GM12878 (cell line): Measurements from ENCODE around the gene ZNF335. TPM values are rescaled to one million over a fixed set of nuclear protein-coding genes. Genes with fewer than 3 reads are reported as not detected.

Experiments
- BCL11A ChIP-seq: IDR thresholded peaks from 2 replicates; pipeline ENCODE4 v1.6.1; 2011; ENCODE audit warnings: low read depth, low read length
- BCL3 ChIP-seq: IDR thresholded peaks from 2 replicates; pipeline ENCODE4 v1.6.1; 2011; ENCODE audit warnings: borderline replicate concordance, low read depth, mild to moderate bottlenecking, moderate library complexity, low read length; ENCODE audit not compliant: insufficient read depth, poor library complexity, severe bottlenecking
- CHD2 ChIP-seq: IDR thresholded peaks from 2 replicates; pipeline ENCODE4 v1.6.1; 2011; ENCODE audit warnings: low read depth, low read length, improper control_type of control experiment, borderline replicate concordance
- EP300 ChIP-seq, 2 experiments: fragments of 150-350 bp in 1 of 2; IDR thresholded peaks; 2 replicates each; pipeline ENCODE4 v1.6.1; 2011 to 2012; ENCODE audit warnings: low read depth in 2 of 2, low read length in 2 of 2, borderline replicate concordance in 1 of 2, improper control_type of control experiment in 1 of 2, inconsistent platforms in 1 of 2; ENCODE audit not compliant: control insufficient read depth in 1 of 2
- ESRRA ChIP-seq: IDR thresholded peaks from 2 replicates; pipeline ENCODE4 v1.6.1; 2012; ENCODE audit warnings: mild to moderate bottlenecking, low read length, improper control_type of control experiment
- ETV6 ChIP-seq, 2 experiments: fragments of 450-650 bp in 1 of 2; IDR thresholded peaks in 1 of 2; conservative IDR thresholded peaks in 1 of 2; 2 replicates each; pipeline ENCODE4 v1.6.1; 2014; ENCODE audit warnings: antibody characterized with exemption in 1 of 2, borderline replicate concordance in 1 of 2, low read depth in 1 of 2, mild to moderate bottlenecking in 1 of 2, moderate library complexity in 1 of 2
- EZH2 ChIP-seq: IDR thresholded peaks from 2 replicates; pipeline ENCODE4 v1.6.1; 2012; ENCODE audit warnings: low read depth, mild to moderate bottlenecking, control low read depth, inconsistent platforms, low read length, borderline replicate concordance; ENCODE audit not compliant: control insufficient read depth
- FOXM1 ChIP-seq: IDR thresholded peaks from 2 replicates; pipeline ENCODE4 v1.6.1; 2012; ENCODE audit warnings: low read depth, mild to moderate bottlenecking, inconsistent platforms, low read length, moderate library complexity
- GATAD2B ChIP-seq: fragments of 450-650 bp; conservative IDR thresholded peaks from 2 replicates; pipeline ENCODE4 v1.6.1; 2017; ENCODE audit warnings: low read depth, mild to moderate bottlenecking, moderate library complexity
- HDAC2 ChIP-seq: fragments of 200-600 bp; sonication (generic); IDR thresholded peaks from 2 replicates; pipeline ENCODE4 v1.6.1; 2017
- IRF4 ChIP-seq: IDR thresholded peaks from 2 replicates; pipeline ENCODE4 v1.6.1; 2011; ENCODE audit warnings: low read depth, low read length
- KDM1A ChIP-seq: fragments of 200-600 bp; sonication (generic); IDR thresholded peaks from 2 replicates; pipeline ENCODE4 v1.6.1; 2016; ENCODE audit warnings: borderline replicate concordance
- MEF2A ChIP-seq: IDR thresholded peaks from 2 replicates; pipeline ENCODE4 v1.6.1; 2011; ENCODE audit warnings: low read depth, mild to moderate bottlenecking, low read length, moderate library complexity; ENCODE audit not compliant: insufficient read depth
- NBN ChIP-seq: fragments of 450-650 bp; IDR thresholded peaks from 2 replicates; pipeline ENCODE4 v1.6.1; 2016
- NFYB ChIP-seq: IDR thresholded peaks from 2 replicates; pipeline ENCODE4 v1.6.1; 2011; ENCODE audit warnings: low read depth, mild to moderate bottlenecking, low read length, improper control_type of control experiment, moderate library complexity; ENCODE audit not compliant: insufficient read depth
- NRF1 ChIP-seq: conservative IDR thresholded peaks from 2 replicates; pipeline ENCODE4 v1.6.1; 2011; ENCODE audit warnings: mild to moderate bottlenecking, low read depth, low read length, improper control_type of control experiment
- RBBP5 ChIP-seq: fragments of 200-600 bp; sonication (generic); conservative IDR thresholded peaks from 2 replicates; pipeline ENCODE4 v1.6.1; 2016
- RELA ChIP-seq: fragments of 450-650 bp; IDR thresholded peaks from 2 replicates; pipeline ENCODE4 v1.8.0; 2014; ENCODE audit warnings: borderline replicate concordance; ENCODE audit not compliant: partially characterized antibody
- SMAD5 ChIP-seq: IDR thresholded peaks from 2 replicates; pipeline ENCODE4 v1.6.1; 2016; ENCODE audit warnings: antibody characterized with exemption, low read depth
- SP1 ChIP-seq: IDR thresholded peaks from one replicate; pipeline ENCODE4 v1.6.1; 2011; ENCODE audit warnings: low read depth, low read length
- SRF ChIP-seq, 2 experiments: IDR thresholded peaks; 2 replicates each; pipeline ENCODE4 v1.6.1; 2011; ENCODE audit warnings: low read depth in 2 of 2, low read length in 2 of 2, mild to moderate bottlenecking in 1 of 2, moderate library complexity in 1 of 2
- STAT3 ChIP-seq: IDR thresholded peaks from 2 replicates; pipeline ENCODE4 v1.6.1; 2011; ENCODE audit warnings: low read depth, low read length, improper control_type of control experiment
- ZBTB4 ChIP-seq: fragments of 450-650 bp; formaldehyde crosslinking; IDR thresholded peaks from 2 replicates; pipeline ENCODE4 v1.4.0; 2022; ENCODE audit warnings: mild to moderate bottlenecking, moderate library complexity
- ZNF207 ChIP-seq: fragments of 450-650 bp; IDR thresholded peaks from 2 replicates; pipeline ENCODE4 v1.6.1; 2014; ENCODE audit warnings: antibody characterized with exemption, mild to moderate bottlenecking, borderline replicate concordance
- ZNF24 ChIP-seq: fragments of 450-650 bp; IDR thresholded peaks from 2 replicates; pipeline ENCODE4 v1.6.1; 2017; ENCODE audit warnings: antibody characterized with exemption, mild to moderate bottlenecking
- ZSCAN29 ChIP-seq: fragments of 450-650 bp; IDR thresholded peaks from 2 replicates; pipeline ENCODE4 v1.6.1; 2017; ENCODE audit warnings: mild to moderate bottlenecking, moderate library complexity
- ZZZ3 ChIP-seq: IDR thresholded peaks from 2 replicates; pipeline ENCODE4 v1.6.1; 2011; ENCODE audit warnings: low read depth; ENCODE audit not compliant: control insufficient read depth, insufficient read length
- polyA plus RNA-seq, 11 experiments: library from polyadenylated mRNA; depleted of rRNA in 4 of 11; unstranded in 6 of 11; stranded (reverse) in 5 of 11; fragments of >200 nt; fragmentation: Nextera tagmentation in 4 of 11; fragmentation: Illumina TruSeq in 1 of 11; extraction: Ambion mirVana in 4 of 11; extraction: Trizol in 1 of 11; gene quantifications; 1 replicate in 1 of 11; 2 replicates in 10 of 11; pipeline versions ENCODE4 v1.2.1 to v1.2.3, GENCODE V29; 2011 to 2016; ENCODE audit warnings: inconsistent platforms in 2 of 11, missing spikeins in 2 of 11, low read depth in 1 of 11
- total RNA-seq, 4 experiments: library from RNA; depleted of rRNA in 3 of 4; stranded (reverse); fragments of >200 nt in 3 of 4; fragmentation: Illumina TruSeq in 1 of 4; extraction: Trizol in 1 of 4; gene quantifications; 2 replicates each; pipeline versions ENCODE4 v1.2.1 to v1.2.3, GENCODE V29; 2013 to 2021

ZNF335 gene
- total and polyA plus RNA-seq, 10 of the 15 experiments (the other 5 are each of a cell fraction or from before 2014, with no cell fraction given) = 0.74 to 30.1 (median 14.5) TPM

- TF ChIP-seq BCL3 (peak; percentile 50), ZNF24 (no peak), EZH2 (no peak), IRF4 (no peak), RBBP5 (no peak), HDAC2 (no peak), ZZZ3 (no peak), SP1 (no peak), MEF2A (no peak), ZBTB4 (CRISPR knock-in tag) (no peak), CHD2 (no peak), NBN (peak; percentile 6; the same call in 1 of the 2 replicates), ETV6 (conservative IDR thresholded peaks at IDR 0.05 in 1 of 2, IDR thresholded peaks at IDR 0.05 in 1 of 2; ENCODE audit: borderline replicate concordance in 1 of 2, low read depth in 1 of 2) (no peak), ZSCAN29 (peak; percentile 49; the same call in 1 of the 2 replicates), NFYB (no peak), KDM1A (no peak), SRF (IDR thresholded peaks at IDR 0.05; ENCODE audit: low read depth in 2 of 2, low read length in 2 of 2) (no peak), BCL11A (no peak), STAT3 (no peak), ESRRA (no peak), EP300 (IDR thresholded peaks at IDR 0.05; ENCODE audit: borderline replicate concordance in 1 of 2, control insufficient read depth in 1 of 2, low read depth in 2 of 2, low read length in 2 of 2) (no peak), SMAD5 (no peak), FOXM1 (no peak), RELA (no peak), NRF1 (no peak), GATAD2B (no peak), ZNF207 (no peak)
Observed at GRCh38 chr20:45935416-45936046, 36.5 kb downstream of the ZNF335 start (continued).
